ENCODE measurements around the gene ARL2. TPM values are rescaled to one million over a fixed set of nuclear protein-coding genes. Genes with fewer than 3 reads are reported as not detected.

Gene ARL2
- total RNA-seq, 2 donors from 2014 or later = 67.6 to 75.5 TPM

GRCh38 chr11:65027213-65028067, 13.5 kb downstream of the ARL2 start, which contains the start of gene SNX15:
SNX15 (plus strand) TSS chr11:65027439; CDS start chr11:65027538, 99 bp downstream.
- ATAC-seq (peak; percentile 97), DNase-seq (peak; percentile 91 to 94 (median 93))
- peak within 1 kb of the TSS; percentile 21 to 45 for H3K4me3 ChIP-seq
- peak within 1 kb of the TSS; percentile 84 to 93 (median 90) for H3K27ac ChIP-seq
- intact Hi-C loops (cut with DNase I) = no loop called here
- no peaks in the 10 kb centered on the region for H3K36me3 ChIP-seq (replicated peaks in 1 of 2; ENCODE audit: insufficient read depth in 1 of 2, low read depth in 2 of 2)
- TF ChIP-seq CTCF (IDR thresholded peaks at IDR 0.05) = peak; percentile 62 to 88 (median 80)
- peak; percentile 42 to 89 (median 87) for TF ChIP-seq POLR2A (IDR thresholded peaks at IDR 0.05)
- H3K27me3 ChIP-seq = no peaks in the 10 kb centered on the region
- H3K9me3 ChIP-seq = no peaks in the 10 kb centered on the region
- peaks cover 16% of the 10 kb centered on the region for H3K4me1 ChIP-seq
- 0 to 2% methylated on average over 33 to 49 of the region's 51 CpGs for WGBS, 2 donors

GRCh38 chr11:65032216-65032615, 18.3 kb downstream of the ARL2 start:
- peaks cover 15% of the 10 kb centered on the region for H3K4me1 ChIP-seq
- TF ChIP-seq CTCF (IDR thresholded peaks at IDR 0.05) (no peak), POLR2A (IDR thresholded peaks at IDR 0.05) (no peak)
- WGBS, 2 donors = 80 to 86% methylated on average over 11 to 13 of the region's 13 CpGs
- no peak for DNase-seq
- no peak for ATAC-seq
- no peaks in the 10 kb centered on the region for H3K27me3 ChIP-seq
- no peaks in the 10 kb centered on the region for H3K9me3 ChIP-seq
- H3K4me3 ChIP-seq = no peak overlapping the region
- no peak overlapping the region for H3K27ac ChIP-seq
- H3K36me3 ChIP-seq (replicated peaks in 1 of 2; ENCODE audit: insufficient read depth in 1 of 2, low read depth in 2 of 2) = peaks cover 4 to 6% of the 10 kb centered on the region in 2 donors
- intact Hi-C loops (cut with DNase I) = no loop called here

GRCh38 chr11:65034423-65034822, 20.5 kb downstream of the ARL2 start:
- Histone ChIP-seq H3K9me3 (no peaks in the 10 kb centered on the region), H3K27me3 (no peaks in the 10 kb centered on the region), H3K4me1 (peaks cover 4% of the 10 kb centered on the region), H3K36me3 (replicated peaks in 1 of 2; ENCODE audit: insufficient read depth in 1 of 2, low read depth in 2 of 2) (peaks cover 4 to 6% of the 10 kb centered on the region in 2 donors), H3K27ac (no peak overlapping the region), H3K4me3 (no peak overlapping the region)
- DNase-seq = no peak
- no peak for TF ChIP-seq CTCF (IDR thresholded peaks at IDR 0.05)
- TF ChIP-seq POLR2A (IDR thresholded peaks at IDR 0.05) = no peak
- 60 to 78% methylated on average over 2 of the region's 2 CpGs for WGBS, 2 donors
- intact Hi-C loops (cut with DNase I) = no loop called here
- no peak for ATAC-seq

GRCh38 chr11:65035579-65035978, 21.6 kb downstream of the ARL2 start:
- H3K4me1 ChIP-seq = peaks cover 11% of the 10 kb centered on the region
- intact Hi-C loops (cut with DNase I) = no loop called here
- H3K36me3 ChIP-seq (replicated peaks in 1 of 2; ENCODE audit: insufficient read depth in 1 of 2, low read depth in 2 of 2) = peaks cover 4 to 6% of the 10 kb centered on the region in 2 donors

More at GRCh38 chr11:65035579-65035978, 21.6 kb downstream of the ARL2 start:
- no peaks in the 10 kb centered on the region for H3K9me3 ChIP-seq
- DNase-seq (no peak), ATAC-seq (no peak)
- TF ChIP-seq POLR2A (IDR thresholded peaks at IDR 0.05) = no peak
- no peak for TF ChIP-seq CTCF (IDR thresholded peaks at IDR 0.05)
- H3K4me3 ChIP-seq = no peak overlapping the region
- H3K27me3 ChIP-seq = no peaks in the 10 kb centered on the region
- H3K27ac ChIP-seq = no peak overlapping the region
- WGBS, 2 donors = 79 to 85% methylated on average over 9 to 10 of the region's 11 CpGs
